B cell (primary cell): Measurements from ENCODE around the gene SLC13A3. TPM values are rescaled to one million over a fixed set of nuclear protein-coding genes. Genes with fewer than 3 reads are reported as not detected.

Source experiments
- ATAC-seq: fragments of 200-7000 bp; cut with Tn5 transposase; one replicate; pipeline ENCODE4 v1.10.0; 2021; ENCODE audit warnings: low read depth, mild to moderate bottlenecking, moderate number of reproducible peaks, moderate library complexity
- CTCF ChIA-PET: fragments of 350-600 bp; sonication (Branson Sonifier 250); formaldehyde crosslinking; loops from one replicate; lab custom pipeline; 2021; ENCODE audit warnings: antibody characterized with exemption, inconsistent platforms; lab: Charles Lee
- POLR2A ChIA-PET: fragments of 350-600 bp; sonication (Branson Sonifier 250); formaldehyde crosslinking; loops from one replicate; lab custom pipeline; 2021; ENCODE audit warnings: antibody characterized with exemption; lab: Charles Lee
- DNase-seq: peaks from one replicate; pipeline ENCODE4 v3.0.0; 2013
- H2AFZ ChIP-seq: 2 replicates; pipeline ENCODE4 v1.6.1; 2012; ENCODE audit warnings: mild to moderate bottlenecking, low read depth, low read length; ENCODE audit not compliant: insufficient read depth, poor library complexity, severe bottlenecking
- H3K27ac ChIP-seq, 2 donors: 1 replicate in 1 of 2; 2 replicates in 1 of 2; pipeline ENCODE4 v1.5.1; 2012 to 2013; ENCODE audit warnings: low read length in 2 of 2, mild to moderate bottlenecking in 2 of 2, moderate library complexity in 1 of 2
- H3K27me3 ChIP-seq, 4 experiments: fragments of 200-600 bp in 1 of 4; sonication (generic) in 1 of 4; replicated peaks in 1 of 4; 1 replicate in 2 of 4; 2 replicates in 2 of 4; pipeline versions ENCODE4 v1.6.1 to v1.7.0; 2013 to 2016; ENCODE audit warnings: low read length in 3 of 4, mild to moderate bottlenecking in 2 of 4, mixed read lengths in 1 of 4, moderate library complexity in 1 of 4; ENCODE audit not compliant: insufficient read depth in 4 of 4, control insufficient read depth in 3 of 4; ENCODE audit errors: control extremely low read depth in 1 of 4
- H3K36me3 ChIP-seq, 2 experiments: replicated peaks in 1 of 2; 1 replicate in 1 of 2; 2 replicates in 1 of 2; pipeline versions ENCODE4 v1.6.1 to v1.7.1; 2013; ENCODE audit warnings: low read length in 1 of 2; ENCODE audit not compliant: insufficient read depth in 2 of 2, control insufficient read depth in 1 of 2; ENCODE audit errors: control extremely low read depth in 1 of 2, extremely low read depth in 1 of 2
- H3K4me1 ChIP-seq, 2 donors: fragments of 200-600 bp in 1 of 2; sonication (generic) in 1 of 2; 1 replicate in 1 of 2; 2 replicates in 1 of 2; pipeline versions ENCODE4 v1.5.1 to v1.6.1; 2013 to 2017; ENCODE audit warnings: low read length in 2 of 2; ENCODE audit not compliant: control insufficient read depth in 2 of 2, insufficient read depth in 2 of 2
- H3K4me2 ChIP-seq: replicated peaks from 2 replicates; pipeline ENCODE3; 2012; ENCODE audit warnings: mild to moderate bottlenecking, low read depth, low read length; ENCODE audit not compliant: poor library complexity, severe bottlenecking
- H3K4me3 ChIP-seq, 5 experiments: fragments of 200-600 bp in 1 of 5; sonication (generic) in 1 of 5; 1 replicate in 3 of 5; 2 replicates in 2 of 5; pipeline versions ENCODE4 v1.5.1 to v1.7.0; 2011 to 2016; ENCODE audit warnings: low read length in 4 of 5, mild to moderate bottlenecking in 4 of 5, low read depth in 2 of 5, control low read depth in 1 of 5, moderate library complexity in 1 of 5; ENCODE audit not compliant: insufficient read depth in 1 of 5; ENCODE audit errors: control extremely low read depth in 1 of 5, extremely low read depth in 1 of 5
- H3K79me2 ChIP-seq: fragments of 200-600 bp; sonication (generic); one replicate; pipeline ENCODE4 v1.6.0; 2016; ENCODE audit warnings: low read length; ENCODE audit not compliant: control insufficient read depth, insufficient read depth
- H3K9ac ChIP-seq: fragments of 200-600 bp; sonication (generic); 2 replicates; pipeline ENCODE4 v1.6.1; 2017; ENCODE audit warnings: mild to moderate bottlenecking, low read length, moderate library complexity
- H3K9me3 ChIP-seq, 3 donors: one replicate each; pipeline versions ENCODE4 v1.6.1 to v1.7.1; 2013; ENCODE audit warnings: low read length in 2 of 3; ENCODE audit not compliant: control insufficient read depth in 2 of 3, insufficient read depth in 1 of 3; ENCODE audit errors: control extremely low read depth in 1 of 3
- H4K20me1 ChIP-seq: 2 replicates; pipeline ENCODE4 v1.6.0; 2012; ENCODE audit warnings: mild to moderate bottlenecking, low read length; ENCODE audit not compliant: insufficient read depth, control insufficient read depth, poor library complexity, severe bottlenecking
- H3K27ac Mint-ChIP-seq: one replicate; pipeline ENCODE4 v1.8.0; 2021; ENCODE audit warnings: mixed read lengths
- H3K27me3 Mint-ChIP-seq: one replicate; pipeline ENCODE4 v1.8.0; 2021; ENCODE audit warnings: mixed read lengths
- H3K4me1 Mint-ChIP-seq: one replicate; pipeline ENCODE4 v1.8.0; 2021; ENCODE audit warnings: mixed read lengths
- H3K4me3 Mint-ChIP-seq: one replicate; pipeline ENCODE4 v1.8.0; 2021; ENCODE audit warnings: mixed read lengths
- H3K9me3 Mint-ChIP-seq: one replicate; pipeline ENCODE4 v1.8.0; 2022; ENCODE audit warnings: mixed read lengths; ENCODE audit not compliant: insufficient read depth
- CTCF ChIP-seq: fragments of 200-600 bp; IDR thresholded peaks from one replicate; pipeline ENCODE4 v1.8.0; 2022; ENCODE audit warnings: antibody characterized with exemption, mild to moderate bottlenecking
- EZH2 ChIP-seq: IDR thresholded peaks from 2 replicates; pipeline ENCODE4 v1.6.1; 2012; ENCODE audit warnings: borderline replicate concordance, low read depth, mild to moderate bottlenecking, moderate library complexity, low read length; ENCODE audit not compliant: insufficient read depth, poor library complexity, severe bottlenecking
- WGBS: methylation state at CpG from one replicate; pipeline ENCODE4 v1.1.5; 2013; ENCODE audit warnings: missing lambda C conversion rate; ENCODE audit not compliant: insufficient coverage; 5-methylcytosine and 5-hydroxymethylcytosine counted together
- intact Hi-C: fragments of 100-400 bp; cut with micrococcal nuclease; formaldehyde crosslinking; loops from one replicate; pipeline ENCODE4 v1.10.0; 2022
- polyA plus RNA-seq: library from polyadenylated mRNA; depleted of rRNA; stranded (reverse); fragments of >200 nt; gene quantifications from 2 replicates; pipeline ENCODE4 v1.2.3, GENCODE V29; 2012
- total RNA-seq, 2 donors: library from RNA; stranded (reverse); fragments of 120-200 nt in 1 of 2; gene quantifications; 1 replicate in 1 of 2; 2 replicates in 1 of 2; pipeline versions ENCODE4 v1.2.3 to v1.2.4, GENCODE V29; 2013 to 2022

Gene SLC13A3
- total and polyA plus RNA-seq, 2 donors (not counting 1 experiment from before 2014, with no cell fraction given) = 0.09 to 0.20 TPM

DNA sequence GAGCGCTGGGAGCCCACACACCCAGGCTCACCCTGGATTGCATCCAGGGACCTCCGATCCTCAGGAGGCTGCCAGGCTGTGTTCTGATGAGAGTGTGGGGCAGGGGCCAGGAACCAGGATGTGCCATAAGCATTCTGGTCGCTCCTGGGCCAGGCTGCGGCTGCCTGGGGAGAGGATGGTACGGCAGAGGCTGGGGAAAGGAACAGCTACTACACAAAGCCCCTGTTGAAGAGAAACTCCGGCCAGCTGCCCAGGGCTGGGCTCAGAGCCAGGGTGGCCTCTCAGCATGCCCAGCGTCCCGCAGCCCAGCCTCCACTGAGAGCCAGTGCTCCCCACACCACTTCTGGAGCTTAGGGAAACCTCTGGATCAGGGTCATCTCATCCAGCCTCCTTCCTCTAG, 79.1 kb downstream of the SLC13A3 start:
- CTCF ChIA-PET = no interaction called here
- Histone ChIP-seq H2AFZ (no peak overlapping the region), H3K4me3 (no peak overlapping the region), H3K9me3 (no peaks in the 10 kb centered on the region), H3K4me2 (no peak overlapping the region), H4K20me1 (no peaks in the 10 kb centered on the region), H3K27me3 (peaks cover 0 to 15% (median 1%) of the 10 kb centered on the region in 4 experiments), H3K9ac (no peak overlapping the region), H3K27ac (no peak overlapping the region), H3K4me1 (peaks cover 0 to 10% of the 10 kb centered on the region in 2 donors), H3K36me3 (no peaks in the 10 kb centered on the region), H3K79me2 (no peaks in the 10 kb centered on the region)
- H3K9me3 Mint-ChIP-seq = no peaks in the 10 kb centered on the region
- POLR2A ChIA-PET = no interaction called here
- no peak for DNase-seq
- peaks cover 7% of the 10 kb centered on the region for H3K4me1 Mint-ChIP-seq
- H3K27me3 Mint-ChIP-seq = peaks cover 35% of the 10 kb centered on the region
- intact Hi-C loops = no loop called here
- no peak overlapping the region for H3K4me3 Mint-ChIP-seq
- no peak for ATAC-seq
- TF ChIP-seq CTCF = no peak
- TF ChIP-seq EZH2 = no peak
- H3K27ac Mint-ChIP-seq = no peak overlapping the region
- WGBS = 83% methylated on average over 8 of the region's 8 CpGs

GRCh38 chr20:46571418-46571817, 79.8 kb downstream of the SLC13A3 start:
- TF ChIP-seq EZH2 (no peak), CTCF (no peak)
- Histone ChIP-seq H3K27me3 (peaks cover 0 to 11% (median 1%) of the 10 kb centered on the region in 4 experiments), H3K4me3 (no peak overlapping the region), H3K9ac (no peak overlapping the region), H2AFZ (no peak overlapping the region), H4K20me1 (no peaks in the 10 kb centered on the region), H3K27ac (no peak overlapping the region), H3K4me2 (no peak overlapping the region), H3K79me2 (no peaks in the 10 kb centered on the region), H3K36me3 (no peaks in the 10 kb centered on the region), H3K9me3 (no peaks in the 10 kb centered on the region), H3K4me1 (peaks cover 0 to 10% of the 10 kb centered on the region in 2 donors)
- peaks cover 37% of the 10 kb centered on the region for H3K27me3 Mint-ChIP-seq
- peaks cover 7% of the 10 kb centered on the region for H3K4me1 Mint-ChIP-seq
- POLR2A ChIA-PET = no interaction called here
- no CpG with 5 or more reads among the region's 2 CpGs for WGBS
- H3K4me3 Mint-ChIP-seq = no peak overlapping the region
- ATAC-seq (no peak), DNase-seq (no peak)
- CTCF ChIA-PET = no interaction called here
- intact Hi-C loops = no loop called here
- no peaks in the 10 kb centered on the region for H3K9me3 Mint-ChIP-seq
- no peak overlapping the region for H3K27ac Mint-ChIP-seq
